NB4 (cell line): ENCODE data around the gene TNS1.

ENCODE experiments used
- POLR2A ChIP-seq: IDR thresholded peaks from 2 replicates; pipeline ENCODE4 v1.6.1; 2011; ENCODE audit warnings: mild to moderate bottlenecking; ENCODE audit not compliant: insufficient read length; ENCODE audit errors: extremely low read depth
- TF ChIP-seq, protein P1 (sequence below): IDR thresholded peaks from one replicate; pipeline ENCODE4 v1.5.1; 2012; ENCODE audit warnings: low read depth, low read length

DNA sequence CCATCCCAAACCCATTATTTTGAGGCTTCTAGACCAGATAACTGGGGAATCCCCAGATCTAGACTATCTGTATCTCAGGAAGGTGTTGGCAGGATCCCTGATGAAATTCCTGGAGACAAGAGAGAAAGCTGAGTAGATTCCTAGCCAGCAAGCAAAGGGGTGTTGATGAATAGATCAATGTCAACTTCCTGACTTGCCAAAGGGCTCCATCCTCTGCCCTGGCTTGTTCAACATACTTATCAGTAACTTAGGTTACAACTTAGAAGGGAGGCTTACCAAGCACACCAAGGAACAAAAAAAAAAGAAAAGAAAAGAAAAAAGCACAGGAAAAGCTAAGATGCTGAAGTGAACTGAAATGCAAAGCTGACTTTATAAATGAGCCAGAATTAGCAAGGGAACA, 53.3 kb downstream of the TNS1 start:
- TF ChIP-seq POLR2A: no peak
- TF ChIP-seq, protein P1, sequence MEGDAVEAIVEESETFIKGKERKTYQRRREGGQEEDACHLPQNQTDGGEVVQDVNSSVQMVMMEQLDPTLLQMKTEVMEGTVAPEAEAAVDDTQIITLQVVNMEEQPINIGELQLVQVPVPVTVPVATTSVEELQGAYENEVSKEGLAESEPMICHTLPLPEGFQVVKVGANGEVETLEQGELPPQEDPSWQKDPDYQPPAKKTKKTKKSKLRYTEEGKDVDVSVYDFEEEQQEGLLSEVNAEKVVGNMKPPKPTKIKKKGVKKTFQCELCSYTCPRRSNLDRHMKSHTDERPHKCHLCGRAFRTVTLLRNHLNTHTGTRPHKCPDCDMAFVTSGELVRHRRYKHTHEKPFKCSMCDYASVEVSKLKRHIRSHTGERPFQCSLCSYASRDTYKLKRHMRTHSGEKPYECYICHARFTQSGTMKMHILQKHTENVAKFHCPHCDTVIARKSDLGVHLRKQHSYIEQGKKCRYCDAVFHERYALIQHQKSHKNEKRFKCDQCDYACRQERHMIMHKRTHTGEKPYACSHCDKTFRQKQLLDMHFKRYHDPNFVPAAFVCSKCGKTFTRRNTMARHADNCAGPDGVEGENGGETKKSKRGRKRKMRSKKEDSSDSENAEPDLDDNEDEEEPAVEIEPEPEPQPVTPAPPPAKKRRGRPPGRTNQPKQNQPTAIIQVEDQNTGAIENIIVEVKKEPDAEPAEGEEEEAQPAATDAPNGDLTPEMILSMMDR: no peak
